Endothelial cell of umbilical vein (primary cell): Measurements from ENCODE around the gene FSIP1. TPM values are rescaled to one million over a fixed set of nuclear protein-coding genes. Genes with fewer than 3 reads are reported as not detected.

ENCODE experiments used
- BruUV-seq: library from RNA; stranded (reverse); fragments of 400-500 nt; replicated peaks from 2 replicates; lab custom pipeline; 2021; lab: Mats Ljungman, UMichigan
- CTCF ChIA-PET: fragments of 300-600, 350-600 bp; sonication (Branson Sonifier 250); formaldehyde crosslinking; loops from one replicate; lab custom pipeline; 2021; ENCODE audit warnings: antibody characterized with exemption, inconsistent platforms; lab: Charles Lee
- POLR2A ChIA-PET: fragments of 300-600, 350-600 bp; sonication (Branson Sonifier 250); formaldehyde crosslinking; loops from one replicate; lab custom pipeline; 2021; ENCODE audit warnings: antibody characterized with exemption, inconsistent platforms; lab: Charles Lee
- DNase-seq: peaks from one replicate; pipeline ENCODE4 v3.0.0-alpha.2; 2011; ENCODE audit warnings: low read depth, low spot score
- FAIRE-seq: peaks from 2 replicates; lab custom pipeline; 2011; peaks lifted over from hg19 to GRCh38; lab: Jason Lieb, UNC
- H2AFZ ChIP-seq: 2 replicates; pipeline ENCODE4 v1.6.0; 2012; ENCODE audit warnings: low read depth, low read length, control low read depth, inconsistent platforms
- H3K27ac ChIP-seq: 2 replicates; pipeline ENCODE4 v1.5.1; 2011; ENCODE audit warnings: low read depth, mild to moderate bottlenecking, control low read depth, low read length, moderate library complexity; ENCODE audit not compliant: insufficient read depth
- H3K27me3 ChIP-seq, 2 experiments: 2 replicates each; pipeline versions ENCODE4 v1.6.0 to v1.6.1; 2011; ENCODE audit warnings: low read length in 2 of 2, mixed read lengths in 1 of 2; ENCODE audit not compliant: control insufficient read depth in 2 of 2, insufficient read depth in 2 of 2
- H3K36me3 ChIP-seq, 2 experiments: 2 replicates in 1 of 2; 3 replicates in 1 of 2; pipeline ENCODE4 v1.5.1; 2011; ENCODE audit warnings: low read length in 2 of 2, mild to moderate bottlenecking in 1 of 2, moderate library complexity in 1 of 2; ENCODE audit not compliant: control insufficient read depth in 2 of 2, insufficient read depth in 2 of 2; ENCODE audit errors: extremely low read depth in 1 of 2
- H3K4me1 ChIP-seq: 3 replicates; pipeline ENCODE4 v1.5.1; 2011; ENCODE audit warnings: mild to moderate bottlenecking, low read length; ENCODE audit not compliant: control insufficient read depth, insufficient read depth; ENCODE audit errors: extremely low read depth
- H3K4me2 ChIP-seq: 2 replicates; pipeline ENCODE4 v1.6.1; 2011; ENCODE audit warnings: low read length, control low read depth, mixed read lengths; ENCODE audit not compliant: insufficient read depth
- H3K4me3 ChIP-seq, 3 experiments: fragments of 200-600 bp in 1 of 3; sonication (generic), shearing (Covaris generic) in 1 of 3; replicated peaks in 1 of 3; 2 replicates each; pipeline ENCODE4 v1.5.1; 2011 to 2016; ENCODE audit warnings: control low read depth in 3 of 3, low read length in 3 of 3, mild to moderate bottlenecking in 2 of 3, inconsistent platforms in 1 of 3, low read depth in 1 of 3, moderate library complexity in 1 of 3; ENCODE audit not compliant: insufficient read depth in 1 of 3
- H3K79me2 ChIP-seq: 2 replicates; pipeline ENCODE4 v1.6.0; 2012; ENCODE audit warnings: low read length, inconsistent platforms; ENCODE audit not compliant: control insufficient read depth, insufficient read depth
- H3K9ac ChIP-seq: replicated peaks from 2 replicates; pipeline ENCODE3; 2011; ENCODE audit warnings: low read length, control low read depth; ENCODE audit not compliant: insufficient read depth; ENCODE audit errors: extremely low read depth
- H3K9me1 ChIP-seq: replicated peaks from 3 replicates; pipeline ENCODE4 v1.6.0; 2011; ENCODE audit warnings: mild to moderate bottlenecking, low read length; ENCODE audit not compliant: control insufficient read depth, insufficient read depth; ENCODE audit errors: extremely low read depth
- H3K9me3 ChIP-seq: replicated peaks from 2 replicates; pipeline ENCODE4 v1.5.1; 2012; ENCODE audit warnings: low read length, inconsistent platforms; ENCODE audit not compliant: control insufficient read depth, insufficient read depth
- H4K20me1 ChIP-seq: replicated peaks from 2 replicates; pipeline ENCODE3; 2011; ENCODE audit warnings: mild to moderate bottlenecking, low read length; ENCODE audit not compliant: control insufficient read depth, insufficient read depth; ENCODE audit errors: extremely low read depth
- EZH2 ChIP-seq: IDR thresholded peaks from 2 replicates; pipeline ENCODE4 v1.6.1; 2012; ENCODE audit warnings: borderline replicate concordance, low read depth, mild to moderate bottlenecking, moderate library complexity, low read length, inconsistent platforms; ENCODE audit not compliant: severe bottlenecking
- FOS ChIP-seq: IDR thresholded peaks from 2 replicates; pipeline ENCODE4 v1.6.1; 2011; ENCODE audit warnings: mild to moderate bottlenecking, low read length, moderate library complexity, borderline replicate concordance; ENCODE audit not compliant: insufficient read depth
- GATA2 ChIP-seq: IDR thresholded peaks from 2 replicates; pipeline ENCODE4 v1.7.0; 2011; ENCODE audit warnings: low read depth, mild to moderate bottlenecking, moderate library complexity, mixed read lengths, low read length; ENCODE audit not compliant: insufficient read length, insufficient read depth
- JUN ChIP-seq: IDR thresholded peaks from 2 replicates; pipeline ENCODE4 v1.6.1; 2011; ENCODE audit warnings: borderline replicate concordance, low read depth; ENCODE audit not compliant: insufficient read length, insufficient read depth
- MYC ChIP-seq: IDR thresholded peaks from one replicate; pipeline ENCODE4 v1.6.1; 2011; ENCODE audit warnings: mild to moderate bottlenecking, low read depth, low read length
- POLR2A ChIP-seq: IDR thresholded peaks from 2 replicates; pipeline ENCODE4 v1.6.1; 2012; ENCODE audit warnings: low read depth, mild to moderate bottlenecking, control low read depth, low read length
- POLR2AphosphoS5 ChIP-seq: IDR thresholded peaks from 2 replicates; pipeline ENCODE4 v1.6.1; 2012; ENCODE audit warnings: low read depth, mild to moderate bottlenecking, control low read depth, low read length, moderate library complexity; ENCODE audit not compliant: insufficient read depth
- dilution Hi-C: fragments of 300-500 bp; cut with MboI; formaldehyde crosslinking; loops from one replicate; pipeline ENCODE4 v1.15.0; 2019; ENCODE audit warnings: low sequenced_read_pairs; ENCODE audit not compliant: extremely low pct_ligation_motif_present
- intact Hi-C: fragments of 100-400 bp; cut with micrococcal nuclease; formaldehyde crosslinking; loops from one replicate; pipeline ENCODE4 v1.10.0; 2022
- polyA plus RNA-seq, 4 experiments: library from polyadenylated mRNA; depleted of rRNA in 3 of 4; stranded (reverse) in 3 of 4; unstranded in 1 of 4; fragments of >200 nt; gene quantifications; 2 replicates each; pipeline versions ENCODE4 v1.2.1 to v1.2.3, GENCODE V29; 2011 to 2012; ENCODE audit warnings: missing spikeins in 1 of 4
- total RNA-seq: library from RNA; stranded (reverse); gene quantifications from 2 replicates; pipeline ENCODE4 v1.2.3, GENCODE V29; 2021
- TF ChIP-seq, protein P1 (sequence below): IDR thresholded peaks from 2 replicates; pipeline ENCODE4 v1.6.1; 2011; ENCODE audit not compliant: insufficient read depth, insufficient read length
- TF ChIP-seq, protein P2 (sequence below), 2 donors: IDR thresholded peaks; 1 replicate in 1 of 2; 2 replicates in 1 of 2; pipeline ENCODE4 v1.5.1; 2011; ENCODE audit warnings: low read length in 2 of 2, mild to moderate bottlenecking in 2 of 2, moderate library complexity in 2 of 2, control low read depth in 1 of 2, inconsistent platforms in 1 of 2, low read depth in 1 of 2; ENCODE audit not compliant: insufficient read depth in 1 of 2; ENCODE audit errors: extremely low read depth in 1 of 2

The FSIP1 gene
- total and polyA plus RNA-seq, 2 donors (not counting 3 experiments of a cell fraction or from before 2014, with no cell fraction given), result 0.23 to 1.1 TPM

DNA sequence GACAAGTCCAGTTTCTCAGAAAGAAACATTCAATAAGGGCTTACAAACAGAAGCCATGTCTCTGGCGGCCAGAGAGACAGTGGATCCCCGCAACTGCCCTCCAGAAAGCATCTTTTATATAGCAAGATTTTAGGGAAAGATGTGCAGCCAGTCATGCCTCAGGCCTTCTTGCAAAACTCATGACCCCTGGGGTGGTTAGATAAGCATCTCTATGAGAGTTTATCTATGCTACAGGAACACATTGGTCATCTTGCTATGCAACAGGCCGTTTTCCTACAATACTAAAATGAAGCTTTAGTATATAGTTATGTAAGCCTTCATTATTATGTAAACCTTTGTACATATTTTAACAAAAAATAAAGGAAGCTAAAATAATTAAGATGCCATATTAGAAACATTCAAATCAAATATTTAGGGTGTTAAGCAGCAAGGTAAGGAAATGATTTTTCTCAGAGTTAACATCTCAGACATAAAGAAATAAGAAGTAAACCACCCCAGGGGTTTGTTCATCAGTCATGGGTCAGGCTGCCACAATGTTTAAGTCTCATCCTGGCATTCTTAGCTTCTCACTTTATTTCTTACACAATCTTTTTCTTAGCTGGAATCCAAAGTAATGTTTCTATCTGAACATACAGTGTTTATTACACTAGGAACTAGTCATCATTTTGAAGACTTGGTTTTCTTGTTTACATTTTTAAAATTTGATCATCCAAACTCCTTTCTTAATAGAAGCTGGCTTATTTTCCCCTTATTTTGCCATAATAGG is 6.3 kb upstream of the FSIP1 start:
- dilution Hi-C loops, result no loop called here
- Histone ChIP-seq H3K9me3 (no peaks in the 10 kb centered on the region), H4K20me1 (no peaks in the 10 kb centered on the region), H3K4me2 (no peak overlapping the region), H3K36me3 (no peaks in the 10 kb centered on the region), H3K27me3 (no peaks in the 10 kb centered on the region), H3K79me2 (no peaks in the 10 kb centered on the region), H3K9me1 (no peaks in the 10 kb centered on the region), H2AFZ (no peak overlapping the region), H3K4me3 (no peak overlapping the region), H3K9ac (no peak overlapping the region), H3K27ac (no peak overlapping the region), H3K4me1 (peaks cover 26% of the 10 kb centered on the region)
- DNase-seq (no peak), FAIRE-seq (no peak)
- no TSS peak for BruUV-seq
- intact Hi-C loops, result no loop called here
- TF ChIP-seq GATA2, result peak; percentile 24
- no peak for TF ChIP-seq POLR2AphosphoS5
- ChIA-PET POLR2A (no interaction called here), CTCF (interaction anchor here (0.6 to 3.2 kb wide), 12 partner anchors 8 to 300 kb away, joined by 3 to 49 read pairs (median 4); no protein-coding TSS in a partner anchor)

DNA sequence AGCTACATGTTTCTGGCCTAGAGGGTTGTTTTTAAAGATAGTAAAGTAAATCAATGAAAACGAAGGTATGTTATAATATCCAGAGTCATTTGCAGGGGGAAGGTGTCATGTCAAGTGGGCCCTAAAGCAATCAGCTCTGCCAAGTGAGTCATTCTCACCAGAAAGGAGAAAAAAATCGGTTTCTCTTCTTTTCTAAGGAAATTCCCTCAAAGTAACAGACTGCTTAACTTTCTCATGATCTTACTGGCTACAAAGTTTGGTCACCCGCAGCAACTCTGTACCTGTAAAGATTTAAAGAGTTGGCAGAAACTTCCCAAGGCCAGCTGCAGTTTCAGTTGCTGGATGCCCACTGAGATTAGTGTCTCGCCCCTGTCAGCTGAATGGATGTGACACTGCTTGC is 5.5 kb upstream of the FSIP1 start:
- Histone ChIP-seq H3K79me2 (peaks cover 4% of the 10 kb centered on the region), H3K27ac (no peak overlapping the region), H3K4me3 (no peak overlapping the region), H3K4me1 (peaks cover 29% of the 10 kb centered on the region), H2AFZ (no peak overlapping the region), H3K9me1 (no peaks in the 10 kb centered on the region), H3K36me3 (no peaks in the 10 kb centered on the region), H3K9ac (no peak overlapping the region), H3K9me3 (no peaks in the 10 kb centered on the region), H3K27me3 (no peaks in the 10 kb centered on the region), H4K20me1 (no peaks in the 10 kb centered on the region), H3K4me2 (no peak overlapping the region)
- no peak for FAIRE-seq
- ChIA-PET POLR2A (no interaction called here), CTCF (interaction anchor here (0.7 to 3.2 kb wide), 15 partner anchors 9 to 188 kb away, joined by 3 to 49 read pairs (median 4); no protein-coding TSS in a partner anchor)
- dilution Hi-C loops (no loop called here), intact Hi-C loops (no loop called here)
- BruUV-seq, result no TSS peak
- TF ChIP-seq, protein P1, sequence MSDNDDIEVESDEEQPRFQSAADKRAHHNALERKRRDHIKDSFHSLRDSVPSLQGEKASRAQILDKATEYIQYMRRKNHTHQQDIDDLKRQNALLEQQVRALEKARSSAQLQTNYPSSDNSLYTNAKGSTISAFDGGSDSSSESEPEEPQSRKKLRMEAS, result no peak
- TF ChIP-seq GATA2, result no peak
- no peak for TF ChIP-seq EZH2
- no peak for TF ChIP-seq POLR2A
- TF ChIP-seq POLR2AphosphoS5, result no peak
- no peak for TF ChIP-seq FOS
- TF ChIP-seq MYC, result no peak
- no peak for TF ChIP-seq JUN
- TF ChIP-seq, protein P2, sequence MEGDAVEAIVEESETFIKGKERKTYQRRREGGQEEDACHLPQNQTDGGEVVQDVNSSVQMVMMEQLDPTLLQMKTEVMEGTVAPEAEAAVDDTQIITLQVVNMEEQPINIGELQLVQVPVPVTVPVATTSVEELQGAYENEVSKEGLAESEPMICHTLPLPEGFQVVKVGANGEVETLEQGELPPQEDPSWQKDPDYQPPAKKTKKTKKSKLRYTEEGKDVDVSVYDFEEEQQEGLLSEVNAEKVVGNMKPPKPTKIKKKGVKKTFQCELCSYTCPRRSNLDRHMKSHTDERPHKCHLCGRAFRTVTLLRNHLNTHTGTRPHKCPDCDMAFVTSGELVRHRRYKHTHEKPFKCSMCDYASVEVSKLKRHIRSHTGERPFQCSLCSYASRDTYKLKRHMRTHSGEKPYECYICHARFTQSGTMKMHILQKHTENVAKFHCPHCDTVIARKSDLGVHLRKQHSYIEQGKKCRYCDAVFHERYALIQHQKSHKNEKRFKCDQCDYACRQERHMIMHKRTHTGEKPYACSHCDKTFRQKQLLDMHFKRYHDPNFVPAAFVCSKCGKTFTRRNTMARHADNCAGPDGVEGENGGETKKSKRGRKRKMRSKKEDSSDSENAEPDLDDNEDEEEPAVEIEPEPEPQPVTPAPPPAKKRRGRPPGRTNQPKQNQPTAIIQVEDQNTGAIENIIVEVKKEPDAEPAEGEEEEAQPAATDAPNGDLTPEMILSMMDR (IDR thresholded peaks at IDR 0.05; ENCODE audit: extremely low read depth in 1 of 2, insufficient read depth in 1 of 2, low read depth in 1 of 2, low read length in 2 of 2), result no peak
- peak; percentile 34 for DNase-seq
